CD4-positive, alpha-beta T cell treated with Interleukin-6 at 100 ng/mL for 8 hours (primary cell): ENCODE results near the gene CLPTM1.
"Not testable (repeated sequence)": the region's sequence is repeated elsewhere in the genome, so short reads cannot be mapped to it uniquely, and the experiment has no call there.

ENCODE experiments used
- DNase-seq: peaks from one replicate; pipeline ENCODE4 v3.0.0-alpha.2; 2020; ENCODE audit warnings: mixed read lengths, low spot score

Gene CLPTM1

DNA sequence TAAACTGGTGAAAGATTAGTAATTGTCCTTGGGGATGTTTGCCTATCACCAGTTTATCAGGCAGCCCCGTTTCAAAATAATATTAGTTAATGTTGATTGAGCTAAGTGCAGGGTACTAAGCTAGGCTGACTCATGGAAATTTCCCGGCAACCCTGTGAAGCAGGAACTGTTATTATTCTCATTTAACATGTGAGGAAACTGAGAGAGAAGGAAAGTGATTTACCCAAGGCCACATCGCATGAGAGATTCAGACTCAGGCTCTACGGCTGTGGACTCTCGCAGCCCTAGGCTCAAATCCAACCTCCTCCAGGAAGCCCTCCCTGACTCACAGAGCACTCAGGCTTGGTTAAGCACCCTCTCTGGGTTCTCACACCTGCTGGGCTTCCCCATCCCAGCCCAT lies 19.7 kb downstream of the CLPTM1 start:
- no peak for DNase-seq

DNA sequence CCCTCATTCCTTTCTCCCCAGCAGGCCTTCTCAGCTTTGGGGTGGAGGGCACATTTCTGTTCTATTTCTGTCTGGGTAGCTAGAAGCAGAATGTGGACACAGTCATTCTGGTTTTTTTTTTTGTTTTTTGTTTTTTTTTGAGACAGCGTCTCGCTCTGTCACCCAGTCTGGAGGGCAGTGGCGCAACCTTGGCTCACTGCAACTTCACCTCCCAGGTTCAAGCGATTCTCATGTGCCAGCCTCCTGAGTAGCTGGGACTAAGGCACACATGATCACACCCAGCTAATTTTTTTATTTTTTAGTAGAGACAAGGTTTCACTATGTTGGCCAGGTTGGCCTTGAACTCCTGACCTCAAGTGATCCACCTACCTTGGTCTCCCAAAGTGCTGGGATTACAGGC lies 20.3 kb downstream of the CLPTM1 start:
- no peak for DNase-seq

- no peak for DNase-seq
These were observed 28.8 kb downstream of the CLPTM1 start for GRCh38 chr19:44984005-44984404.

DNA sequence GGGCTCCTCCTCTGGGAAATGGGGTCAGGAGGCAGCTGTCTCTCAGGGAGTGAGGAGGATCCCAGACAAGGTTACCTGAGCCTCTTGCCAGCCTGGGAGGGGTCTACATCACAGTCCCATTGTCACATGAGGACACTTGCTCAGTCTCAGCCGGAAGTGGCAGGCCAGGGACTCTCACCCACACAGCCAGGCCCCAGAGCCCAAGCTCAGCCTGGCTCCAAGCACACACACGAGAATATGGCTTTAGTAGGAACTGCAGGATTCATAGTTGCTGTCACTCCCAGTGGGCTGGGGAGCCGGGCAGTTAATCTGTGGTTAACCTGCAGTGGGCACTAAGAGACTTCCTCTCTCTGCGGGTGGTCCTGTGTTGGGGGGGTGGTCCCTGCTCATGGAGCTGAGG lies 30.3 kb downstream of the CLPTM1 start:
- DNase-seq: no peak

- no peak for DNase-seq
These were observed 31.2 kb downstream of the CLPTM1 start for GRCh38 chr19:44986389-44986788.

DNA sequence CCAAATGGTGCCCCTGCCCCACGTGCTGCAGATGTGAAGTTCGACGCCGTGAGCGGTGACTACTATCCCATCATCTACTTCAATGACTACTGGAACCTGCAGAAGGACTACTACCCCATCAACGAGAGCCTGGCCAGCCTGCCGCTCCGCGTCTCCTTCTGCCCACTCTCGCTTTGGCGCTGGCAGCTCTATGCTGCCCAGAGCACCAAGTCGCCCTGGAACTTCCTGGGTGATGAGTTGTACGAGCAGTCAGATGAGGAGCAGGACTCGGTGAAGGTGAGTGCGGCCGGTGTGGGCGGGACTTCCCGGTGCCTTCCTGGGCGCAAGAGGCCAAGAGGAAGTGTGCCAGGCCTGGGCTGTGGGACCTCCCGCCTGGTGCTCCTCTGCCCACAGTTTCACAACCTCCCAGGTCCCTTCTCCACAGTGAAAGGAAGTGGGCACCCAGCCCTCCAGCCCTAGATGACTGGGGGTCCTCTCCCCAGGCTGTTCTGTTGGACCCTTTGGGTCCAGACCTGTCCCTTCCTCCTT lies 32.0 kb downstream of the CLPTM1 start:
- DNase-seq: no peak

DNA sequence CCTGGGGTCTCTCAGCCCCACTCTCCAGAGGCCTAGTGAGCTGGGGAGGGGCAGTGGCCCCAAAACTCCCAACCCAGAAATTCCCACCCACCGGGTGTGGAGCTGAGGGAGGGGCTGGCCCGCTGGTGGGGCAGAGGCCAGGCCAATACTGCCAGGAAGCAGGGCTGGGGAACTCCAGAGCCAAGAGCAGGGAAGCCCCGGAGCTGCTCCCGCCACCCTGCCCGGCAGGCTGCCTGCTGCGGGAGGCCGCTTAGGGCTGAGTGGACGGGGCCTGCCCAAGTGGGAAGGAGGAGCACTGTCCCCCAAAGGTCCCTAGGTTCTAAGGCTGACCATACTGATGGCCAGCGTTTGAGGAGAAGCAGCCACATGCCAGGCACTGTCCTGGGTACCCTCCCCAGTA lies 33.1 kb downstream of the CLPTM1 start:
- no peak for DNase-seq

DNA sequence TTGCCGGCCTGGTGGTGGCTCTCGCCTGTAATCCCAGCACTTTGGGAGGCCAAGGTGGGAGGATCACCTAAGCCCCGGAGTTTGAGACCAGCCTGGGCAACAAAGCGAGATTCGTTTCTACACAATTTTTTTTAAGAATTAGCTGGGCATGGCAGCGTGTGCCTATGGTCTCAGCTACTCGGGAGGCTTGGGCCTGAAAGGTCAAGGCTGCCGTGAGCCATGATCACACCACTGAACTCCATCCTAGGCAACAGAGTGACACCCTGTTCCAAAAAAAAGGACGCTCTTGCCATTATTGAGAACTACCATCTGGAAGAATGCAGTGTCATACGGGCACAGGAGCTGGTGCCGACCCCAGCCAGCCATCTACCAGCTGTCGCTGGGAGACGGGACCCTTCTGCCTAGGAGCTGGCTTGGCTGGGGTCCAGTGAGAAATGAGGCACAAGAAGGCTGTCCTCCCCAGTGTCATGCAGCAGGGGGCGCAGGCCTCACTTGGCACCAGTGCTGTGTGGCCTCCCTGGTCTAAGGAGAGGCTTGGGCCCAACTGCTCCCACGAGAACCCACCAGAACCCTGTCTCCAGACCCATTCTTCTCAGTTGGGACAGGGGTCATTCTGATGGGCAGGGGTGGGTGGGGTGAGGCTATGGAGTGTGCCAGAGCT lies 33.8 kb downstream of the CLPTM1 start:
- DNase-seq: peak; percentile 52

- no peak for DNase-seq
These were observed 35.3 kb downstream of the CLPTM1 start for GRCh38 chr19:44990459-44990858.

DNA sequence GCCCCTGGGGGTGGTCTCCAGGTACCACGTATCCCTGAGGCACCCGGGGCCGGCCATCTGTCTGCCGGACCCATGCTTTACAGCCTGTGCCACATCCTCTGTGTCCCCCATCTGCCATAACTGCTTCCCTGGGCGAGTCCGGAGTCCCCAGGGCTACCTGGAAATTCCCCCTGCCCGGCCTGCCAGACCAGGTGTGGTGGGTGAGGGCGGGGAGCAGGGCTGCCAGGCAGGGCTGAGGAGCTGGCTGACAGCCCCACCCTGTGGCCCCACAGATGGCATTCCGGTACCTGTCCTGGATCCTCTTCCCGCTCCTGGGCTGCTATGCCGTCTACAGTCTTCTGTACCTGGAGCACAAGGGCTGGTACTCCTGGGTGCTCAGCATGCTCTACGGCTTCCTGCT lies 35.8 kb downstream of the CLPTM1 start:
- no peak for DNase-seq

- no peak for DNase-seq
These were observed 37.4 kb downstream of the CLPTM1 start for GRCh38 chr19:44992336-44993163.

DNA sequence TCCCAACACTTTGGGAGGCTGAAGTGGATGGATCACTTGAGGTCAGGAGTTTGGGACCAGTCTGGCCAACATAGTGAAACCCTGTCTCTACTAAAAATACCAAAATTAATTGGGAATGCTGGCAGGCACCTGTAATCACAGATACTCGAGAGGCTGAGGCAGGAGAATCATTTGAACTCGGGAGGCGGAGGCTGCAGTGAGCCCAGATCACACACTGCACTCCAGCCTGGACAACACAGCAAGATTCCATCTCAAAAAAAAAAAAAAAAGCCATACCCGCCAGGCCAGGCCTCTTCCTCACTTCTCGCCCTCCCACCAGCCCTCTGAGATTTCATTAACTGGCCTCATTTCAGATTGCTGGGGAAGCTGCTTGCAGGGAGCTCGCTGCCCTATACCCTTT lies 38.3 kb downstream of the CLPTM1 start:
- DNase-seq: no peak

DNA sequence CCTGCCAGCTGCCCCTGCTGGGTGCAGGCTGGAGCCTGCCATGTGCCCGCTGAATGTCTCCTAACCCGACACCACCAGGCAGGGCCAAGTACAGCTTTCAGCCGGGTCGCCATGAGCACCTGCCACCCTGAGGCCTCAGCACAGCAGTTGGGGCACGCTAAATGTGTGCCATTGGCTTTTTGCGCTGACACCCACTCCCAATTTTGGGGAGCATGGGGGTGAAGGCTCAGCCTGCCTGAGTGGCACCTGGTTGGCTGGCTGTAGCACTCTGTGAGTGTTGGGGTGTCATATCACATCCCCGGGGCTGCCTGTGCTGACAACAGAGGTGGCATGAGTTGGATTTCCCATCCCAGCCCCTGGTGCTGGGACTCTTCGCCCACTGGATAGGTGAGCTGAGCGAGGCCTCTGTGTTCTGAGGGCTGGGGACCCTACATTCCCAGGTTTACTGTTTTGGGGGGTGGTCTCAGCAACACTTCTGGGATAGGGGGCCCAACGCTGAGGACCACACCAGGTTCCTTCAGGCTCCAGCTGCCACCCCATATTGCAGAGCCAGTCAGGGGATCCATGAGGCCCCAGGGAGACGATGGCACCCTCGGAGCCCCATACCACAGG lies 38.9 kb downstream of the CLPTM1 start:
- DNase-seq: no peak

DNA sequence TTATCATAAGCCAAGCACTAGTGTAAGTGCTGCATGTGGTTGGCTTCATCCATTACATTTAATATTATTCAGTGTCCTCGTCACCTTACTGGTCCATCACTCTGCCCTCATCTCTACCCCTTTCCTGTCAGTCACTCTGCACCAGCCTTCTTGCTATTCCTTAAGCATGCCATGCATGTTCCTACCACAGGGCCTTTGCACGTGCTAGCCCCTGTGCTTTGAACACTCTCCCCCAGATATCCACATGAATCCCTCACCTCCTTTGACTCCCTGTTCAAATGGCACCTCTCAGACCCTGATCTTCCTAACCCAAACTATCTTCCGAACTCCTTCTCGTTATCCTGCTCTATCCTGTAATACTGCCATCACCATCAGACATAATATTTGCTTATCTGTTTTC lies 42.8 kb downstream of the CLPTM1 start:
- DNase-seq: no peak

DNA sequence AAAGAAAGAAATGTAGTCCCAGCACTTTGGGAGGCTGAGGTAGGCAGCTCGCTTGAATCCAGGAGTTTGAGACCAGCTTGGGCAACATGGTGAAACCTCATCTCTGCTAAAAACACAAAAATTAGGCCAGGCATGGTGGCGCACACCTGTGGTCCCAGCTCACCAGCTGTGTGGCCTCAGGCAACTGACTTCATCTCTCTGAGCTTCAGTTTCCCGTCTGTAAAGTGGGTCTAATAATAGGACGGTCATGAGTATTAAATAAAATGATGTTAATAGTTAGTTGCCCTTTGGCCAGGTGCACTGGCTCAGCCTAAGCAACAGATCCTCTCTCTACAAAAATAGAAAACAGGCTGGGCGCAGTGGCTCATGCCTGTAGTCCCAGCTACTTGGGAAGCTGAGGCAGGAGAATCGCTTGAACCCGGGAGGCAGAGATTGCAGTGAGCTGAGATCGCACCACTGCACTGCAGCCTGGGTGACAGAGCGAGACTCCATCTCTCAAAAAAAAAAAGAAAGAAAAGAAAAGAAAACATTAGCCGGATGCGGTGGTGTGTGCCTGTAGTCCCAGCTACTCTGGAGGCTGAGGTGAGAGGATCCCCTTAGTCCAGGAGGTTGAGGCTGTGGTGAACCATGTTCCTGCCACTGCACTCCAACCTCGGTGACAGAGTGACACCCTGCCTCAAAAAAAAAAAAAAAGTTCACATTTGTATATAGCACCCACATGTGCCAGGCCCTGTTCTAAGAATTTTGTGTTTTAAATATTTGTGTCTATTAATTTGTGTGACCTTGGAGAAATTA lies 44.1 kb downstream of the CLPTM1 start:
- not testable (repeated sequence) for DNase-seq

GRCh38 chr19:45000665-45001064 lies 45.5 kb downstream of the CLPTM1 start:
- DNase-seq: not testable (repeated sequence)

DNA sequence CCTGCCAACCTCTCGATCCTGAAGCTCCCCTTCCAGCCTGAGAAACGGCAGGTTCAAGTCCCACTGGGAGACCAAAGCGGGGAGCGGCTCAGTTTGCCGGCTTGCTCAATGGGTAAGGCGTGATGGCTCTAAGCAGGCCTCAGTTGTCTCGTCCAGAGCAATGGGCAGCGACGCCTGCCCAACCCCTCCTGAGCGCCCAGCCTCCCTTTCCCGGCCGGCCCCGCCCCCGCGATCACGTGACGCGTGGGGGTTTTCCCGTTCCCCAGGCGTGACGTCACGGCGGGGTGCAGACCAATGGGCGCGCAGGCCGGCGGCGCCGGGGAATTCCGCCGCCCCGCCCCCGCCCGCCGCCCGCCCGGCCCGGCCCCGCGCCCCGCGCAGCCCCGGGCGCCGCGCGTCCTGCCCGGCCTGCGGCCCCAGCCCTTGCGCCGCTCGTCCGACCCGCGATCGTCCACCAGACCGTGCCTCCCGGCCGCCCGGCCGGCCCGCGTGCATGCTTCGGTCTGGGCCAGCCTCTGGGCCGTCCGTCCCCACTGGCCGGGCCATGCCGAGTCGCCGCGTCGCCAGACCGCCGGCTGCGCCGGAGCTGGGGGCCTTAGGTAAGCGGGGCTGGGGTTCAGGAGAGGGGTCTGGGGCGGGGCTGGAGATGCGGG lies 46.0 kb downstream of the CLPTM1 start, which contains the start of gene RELB:
RELB (plus strand) TSS at position 378 of the 653 bp plus-strand sequence; CDS start at position 494, 116 bp downstream.
- DNase-seq: peak; percentile 92

DNA sequence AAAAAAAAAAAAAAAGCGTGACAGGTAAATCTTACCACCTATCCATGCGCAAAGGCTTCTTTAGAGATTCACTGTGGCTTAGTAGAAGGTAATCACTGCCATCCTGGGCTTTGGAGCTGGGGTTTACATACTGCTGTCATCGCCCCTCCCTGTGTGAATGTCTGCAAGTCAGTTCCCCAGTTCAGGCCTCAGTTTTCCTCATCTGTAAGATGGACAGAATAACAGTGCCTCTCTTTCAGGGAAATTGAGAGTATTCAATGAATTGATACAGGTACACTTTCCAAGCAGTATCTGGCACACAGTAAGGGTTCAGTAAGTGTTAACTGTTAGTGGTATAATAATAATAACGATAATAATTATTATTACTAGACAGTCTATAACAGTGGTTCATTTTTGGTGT lies 48.3 kb downstream of the CLPTM1 start:
- no peak for DNase-seq

DNA sequence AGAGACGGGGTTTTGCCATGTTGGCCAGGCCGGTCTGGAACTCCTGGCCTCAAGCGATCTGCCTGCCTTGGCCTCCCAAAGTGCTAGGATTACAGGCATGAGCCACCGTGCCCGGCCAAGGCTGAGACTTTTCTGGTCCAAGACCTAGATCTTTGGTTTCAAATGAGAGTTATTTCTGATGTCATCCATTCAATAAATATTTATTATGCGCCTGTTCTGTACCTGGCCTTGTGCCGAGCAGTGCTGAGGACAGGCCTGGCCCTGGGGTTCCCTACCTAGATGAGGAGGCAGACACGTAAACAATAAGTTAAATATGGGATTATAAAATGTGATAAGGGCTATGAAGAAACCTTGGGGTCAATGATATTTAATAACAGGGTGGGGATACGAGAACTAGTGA lies 50.6 kb downstream of the CLPTM1 start:
- DNase-seq: no peak

- DNase-seq: no peak
These were observed 53.4 kb downstream of the CLPTM1 start for GRCh38 chr19:45008552-45008951.

DNA sequence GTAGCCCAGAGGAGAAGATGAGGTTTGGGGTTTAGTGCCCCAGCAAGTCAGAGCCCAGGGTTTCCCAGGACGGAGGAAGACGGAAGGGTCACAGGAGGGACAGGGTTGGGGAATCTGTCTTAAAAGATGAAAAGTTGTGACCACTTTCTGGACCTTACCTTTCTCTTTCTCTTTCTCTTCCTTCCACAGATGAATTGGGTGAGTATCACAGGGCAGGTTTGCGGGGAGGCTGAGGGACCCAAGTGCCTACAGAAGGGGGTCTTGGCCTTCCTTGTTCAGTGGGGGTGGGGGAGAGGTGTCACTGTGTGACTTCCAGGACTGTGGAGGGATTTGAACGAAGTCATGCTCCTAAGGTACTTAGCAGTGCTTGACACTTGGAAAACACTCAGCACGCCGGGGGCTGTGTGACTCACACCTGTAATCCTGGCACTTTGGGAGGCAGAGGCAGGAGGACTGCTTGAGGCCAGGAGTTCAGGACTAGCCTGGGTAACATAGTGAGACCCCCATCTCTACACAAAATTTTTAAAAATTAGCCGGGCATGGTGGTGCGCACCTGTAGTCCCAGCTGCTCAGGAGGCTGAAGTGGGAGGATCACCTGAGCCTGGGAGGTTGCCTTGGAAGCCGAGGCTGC lies 54.6 kb downstream of the CLPTM1 start:
- DNase-seq: no peak
